HG02852 (cell line): ENCODE data around the gene EIF5A2.

Experiments
- ATAC-seq: cut with Tn5 transposase; IDR thresholded peaks from one replicate; pipeline ENCODE4 v1.9.1; 2021; ENCODE audit warnings: mild to moderate bottlenecking, moderate library complexity; ENCODE audit not compliant: unreplicated experiment

EIF5A2 gene

DNA sequence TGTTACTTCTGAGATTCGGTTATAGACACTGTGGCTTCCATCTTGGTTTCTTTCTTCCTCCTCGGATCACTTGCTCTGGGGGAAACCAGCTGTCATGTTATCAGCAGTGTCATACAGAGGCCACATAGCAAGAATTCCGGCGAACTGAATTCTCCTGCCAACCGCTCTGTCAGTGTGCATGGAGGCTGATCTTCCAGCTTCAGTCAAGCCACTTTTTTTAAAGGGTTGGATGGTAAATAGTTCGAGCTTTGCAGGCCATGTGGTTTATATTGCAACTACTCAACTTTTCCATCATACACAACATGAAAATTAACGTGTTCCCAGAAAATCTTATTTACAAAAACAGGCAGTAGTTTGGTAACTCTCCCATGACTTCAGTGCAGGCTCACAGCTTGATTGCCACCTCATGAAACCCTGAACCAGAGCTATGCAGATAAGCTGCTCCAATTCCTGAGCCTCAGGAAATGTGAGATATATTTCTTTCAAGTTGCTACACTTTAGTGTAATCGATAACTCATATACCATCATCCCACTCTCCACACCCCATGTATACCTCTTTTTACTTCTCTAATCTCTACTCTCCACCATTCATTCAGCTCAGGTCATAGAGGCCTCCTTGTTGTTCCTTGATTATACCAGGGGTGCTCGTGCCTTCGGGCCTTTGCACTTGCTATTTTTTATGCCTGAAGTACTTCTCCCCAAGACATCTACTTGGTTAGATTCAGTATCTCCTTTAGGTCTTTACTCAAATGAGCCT, 45.6 kb downstream of the EIF5A2 start:
- no peak for ATAC-seq

DNA sequence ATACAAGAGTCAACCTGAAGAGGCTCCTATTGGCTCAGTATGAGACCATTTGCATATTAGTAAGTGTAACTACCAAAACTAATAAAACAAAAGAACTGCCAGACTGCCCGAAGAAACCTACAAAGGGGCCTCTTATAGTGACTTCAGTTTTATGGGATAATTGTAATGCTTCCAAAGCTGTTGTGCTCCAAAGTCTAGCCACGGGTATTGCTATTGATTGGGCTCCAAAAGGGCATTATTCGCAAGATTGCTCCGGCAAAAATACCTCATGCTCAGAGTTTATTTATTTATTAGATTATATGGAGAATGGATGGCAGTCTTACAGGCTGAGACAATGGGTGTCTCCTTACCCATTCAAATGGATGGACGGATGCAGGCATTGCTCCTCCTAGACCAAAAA, 49.8 kb downstream of the EIF5A2 start:
- no peak for ATAC-seq

DNA sequence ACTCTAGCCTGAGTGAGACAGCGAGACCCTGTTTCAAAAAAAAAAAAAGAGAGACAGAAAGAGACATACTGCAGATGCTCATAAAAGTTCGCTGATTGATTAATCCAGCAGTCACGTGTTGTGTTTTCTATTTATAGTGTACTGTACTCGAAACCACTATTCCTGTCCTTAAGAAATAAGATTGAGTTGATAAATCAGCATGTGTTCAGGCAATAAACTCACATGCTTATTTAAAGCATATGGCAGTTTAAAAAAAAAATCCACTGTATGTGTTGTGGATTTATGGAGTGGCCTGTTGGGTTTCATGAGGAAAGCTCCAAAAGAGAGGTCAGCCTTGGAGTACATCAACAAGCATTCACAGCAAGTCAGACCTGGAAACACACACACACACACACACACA, 56.1 kb downstream of the EIF5A2 start:
- no peak for ATAC-seq

DNA sequence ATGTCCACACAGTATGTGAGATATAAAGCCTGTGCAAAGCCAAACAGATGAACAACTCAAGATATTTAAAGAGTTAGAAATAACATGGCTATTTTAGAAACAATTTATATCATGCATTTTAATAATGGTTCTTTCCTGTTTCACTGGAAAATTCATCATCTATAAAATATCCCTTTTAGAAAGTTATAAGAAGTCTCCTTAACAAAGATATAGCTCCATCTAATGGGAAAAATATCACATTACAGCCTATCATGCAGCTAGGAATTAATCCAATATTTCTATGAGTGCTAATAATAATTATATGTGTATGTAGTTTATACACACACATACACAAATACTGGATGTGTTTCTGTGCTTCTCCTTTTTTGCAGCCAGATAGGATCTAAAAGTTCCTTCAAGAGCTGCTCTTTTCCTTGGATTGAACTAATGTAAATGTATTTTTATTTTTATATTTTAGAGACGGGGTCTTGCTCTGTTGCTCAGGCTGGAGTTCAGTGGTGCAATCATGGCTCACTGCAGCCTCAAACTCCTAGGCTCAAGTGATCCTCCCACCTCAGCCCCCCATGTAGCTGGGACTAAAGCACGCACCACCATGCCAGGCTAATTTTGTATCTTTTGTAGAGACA, 60.0 kb downstream of the EIF5A2 start:
- no peak for ATAC-seq

DNA sequence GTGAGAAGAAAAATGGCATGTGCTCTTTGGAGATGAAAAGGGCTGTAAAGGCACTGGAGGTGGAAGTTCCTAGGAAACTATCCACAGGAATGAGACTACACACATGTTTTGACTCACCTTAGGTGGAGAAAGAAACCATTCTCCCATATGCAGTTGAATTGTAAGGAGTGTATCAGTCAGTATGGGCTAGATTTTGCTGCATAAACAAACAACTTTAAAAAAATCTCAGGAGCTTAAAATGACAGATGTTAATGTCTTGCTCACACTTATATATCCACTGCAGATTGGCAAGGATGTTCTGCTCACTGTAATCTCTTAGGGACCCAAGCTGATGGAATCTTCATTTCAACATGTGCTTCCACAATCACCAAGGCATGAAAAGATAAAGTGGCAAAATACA, 64.1 kb downstream of the EIF5A2 start:
- ATAC-seq = no peak

DNA sequence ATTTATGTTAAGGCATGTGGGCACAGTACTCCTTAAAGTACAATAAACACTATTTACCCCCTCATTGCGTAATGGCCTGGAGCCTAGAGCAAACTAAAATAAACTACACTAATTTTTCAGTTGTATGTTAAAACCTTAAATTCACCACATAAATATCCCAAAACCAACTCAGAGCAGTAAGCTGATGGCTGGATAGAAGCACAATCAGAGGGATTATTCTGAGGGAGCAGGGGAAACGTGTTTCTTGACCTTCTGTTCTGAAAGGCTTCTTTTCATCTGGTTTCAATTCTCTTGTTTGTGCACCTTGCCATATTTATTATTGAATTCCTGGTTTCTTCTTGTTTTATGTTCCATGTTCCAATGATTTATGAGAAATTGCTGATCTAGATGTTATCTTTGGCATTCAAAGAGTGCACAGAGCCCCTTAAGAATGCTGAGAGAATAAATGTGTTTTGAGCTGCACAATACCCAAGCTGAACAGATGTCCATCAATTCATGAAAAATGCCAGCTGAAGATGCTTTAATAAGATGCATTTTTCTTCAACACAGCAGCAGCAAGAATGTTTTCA, 68.1 kb downstream of the EIF5A2 start:
- ATAC-seq = no peak

DNA sequence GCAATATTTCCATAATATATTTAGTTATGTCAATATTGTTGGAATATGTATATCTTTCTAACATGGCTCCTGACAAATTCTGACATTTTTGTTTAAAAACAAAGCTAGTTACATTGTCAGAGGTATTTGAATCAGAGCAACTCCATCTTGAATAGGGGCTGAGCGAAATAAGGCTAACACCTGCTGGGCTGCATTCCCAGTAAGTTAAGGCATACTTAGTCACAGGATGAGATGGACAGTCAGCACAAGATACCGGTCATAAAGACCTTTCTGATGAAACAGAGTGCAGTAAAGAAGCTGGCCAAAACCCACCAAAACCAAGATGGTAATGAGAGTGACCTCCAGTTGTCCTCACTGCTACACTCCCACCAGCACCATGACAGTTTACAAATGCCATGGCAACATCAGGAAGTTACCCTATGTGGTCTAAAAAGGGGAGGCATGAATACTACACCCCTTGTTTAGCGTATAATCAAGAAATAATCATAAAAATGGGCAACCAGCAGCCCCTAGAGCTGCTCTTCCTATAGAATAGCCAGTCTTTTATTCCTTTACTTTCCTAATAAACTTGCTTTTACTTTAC, 68.8 kb downstream of the EIF5A2 start:
- ATAC-seq = no peak
